ENCODE results near the gene YTHDF1.

- TF ChIP-seq CTCF (IDR thresholded peaks at IDR 0.05) (no peak), POLR2A (IDR thresholded peaks at IDR 0.05) (no peak), EP300 (IDR thresholded peaks at IDR 0.05) (no peak)
Measured at GRCh38 chr20:63220696-63221399, 4.9 kb upstream of the YTHDF1 start.

All from upper lobe of left lung (tissue), 4 donors.